GM12875 (cell line): Measurements from ENCODE around the gene MMP11.

ENCODE experiments used
- H3K4me3 ChIP-seq: one replicate; pipeline ENCODE4 v1.5.1; 2011; ENCODE audit warnings: low read depth, low read length, control low read depth
- TF ChIP-seq, protein P1 (sequence below): IDR thresholded peaks from 2 replicates; pipeline ENCODE4 v1.5.1; 2011; ENCODE audit warnings: low read depth, mild to moderate bottlenecking, control low read depth, inconsistent platforms, low read length, moderate library complexity, borderline replicate concordance; ENCODE audit not compliant: insufficient read depth

MMP11 gene

DNA sequence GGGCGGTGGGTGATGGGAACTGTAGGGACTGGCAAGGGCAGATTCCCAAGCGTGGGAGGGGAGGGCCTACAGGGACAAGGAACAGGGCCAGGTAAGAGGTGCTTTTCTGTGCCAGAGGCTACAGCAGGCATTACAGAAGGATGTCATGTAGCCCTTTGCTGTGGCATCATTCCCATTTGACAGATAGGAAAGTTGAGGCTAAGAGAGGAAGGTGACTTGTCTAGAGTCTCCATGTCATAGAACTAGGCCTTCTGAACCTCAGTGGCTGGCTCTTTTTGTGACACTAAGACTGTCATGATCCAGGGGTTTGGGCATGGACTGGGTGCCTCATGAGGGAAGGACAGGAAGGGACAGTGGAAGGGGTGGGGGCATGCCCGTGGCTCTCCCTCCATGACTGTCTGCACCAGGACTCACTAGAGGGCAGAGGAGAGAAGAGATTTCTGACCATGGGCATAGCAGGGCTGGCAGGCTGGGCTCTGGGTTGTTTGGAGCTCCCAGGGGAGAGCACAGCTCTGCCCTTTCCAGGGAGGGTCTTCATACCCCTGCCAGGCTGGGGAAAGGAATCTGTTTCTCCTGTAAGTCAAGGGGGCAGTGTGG lies 3.2 kb downstream of the MMP11 start:
- TF ChIP-seq, protein P1, sequence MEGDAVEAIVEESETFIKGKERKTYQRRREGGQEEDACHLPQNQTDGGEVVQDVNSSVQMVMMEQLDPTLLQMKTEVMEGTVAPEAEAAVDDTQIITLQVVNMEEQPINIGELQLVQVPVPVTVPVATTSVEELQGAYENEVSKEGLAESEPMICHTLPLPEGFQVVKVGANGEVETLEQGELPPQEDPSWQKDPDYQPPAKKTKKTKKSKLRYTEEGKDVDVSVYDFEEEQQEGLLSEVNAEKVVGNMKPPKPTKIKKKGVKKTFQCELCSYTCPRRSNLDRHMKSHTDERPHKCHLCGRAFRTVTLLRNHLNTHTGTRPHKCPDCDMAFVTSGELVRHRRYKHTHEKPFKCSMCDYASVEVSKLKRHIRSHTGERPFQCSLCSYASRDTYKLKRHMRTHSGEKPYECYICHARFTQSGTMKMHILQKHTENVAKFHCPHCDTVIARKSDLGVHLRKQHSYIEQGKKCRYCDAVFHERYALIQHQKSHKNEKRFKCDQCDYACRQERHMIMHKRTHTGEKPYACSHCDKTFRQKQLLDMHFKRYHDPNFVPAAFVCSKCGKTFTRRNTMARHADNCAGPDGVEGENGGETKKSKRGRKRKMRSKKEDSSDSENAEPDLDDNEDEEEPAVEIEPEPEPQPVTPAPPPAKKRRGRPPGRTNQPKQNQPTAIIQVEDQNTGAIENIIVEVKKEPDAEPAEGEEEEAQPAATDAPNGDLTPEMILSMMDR: no peak
- H3K4me3 ChIP-seq: no peak overlapping the region

DNA sequence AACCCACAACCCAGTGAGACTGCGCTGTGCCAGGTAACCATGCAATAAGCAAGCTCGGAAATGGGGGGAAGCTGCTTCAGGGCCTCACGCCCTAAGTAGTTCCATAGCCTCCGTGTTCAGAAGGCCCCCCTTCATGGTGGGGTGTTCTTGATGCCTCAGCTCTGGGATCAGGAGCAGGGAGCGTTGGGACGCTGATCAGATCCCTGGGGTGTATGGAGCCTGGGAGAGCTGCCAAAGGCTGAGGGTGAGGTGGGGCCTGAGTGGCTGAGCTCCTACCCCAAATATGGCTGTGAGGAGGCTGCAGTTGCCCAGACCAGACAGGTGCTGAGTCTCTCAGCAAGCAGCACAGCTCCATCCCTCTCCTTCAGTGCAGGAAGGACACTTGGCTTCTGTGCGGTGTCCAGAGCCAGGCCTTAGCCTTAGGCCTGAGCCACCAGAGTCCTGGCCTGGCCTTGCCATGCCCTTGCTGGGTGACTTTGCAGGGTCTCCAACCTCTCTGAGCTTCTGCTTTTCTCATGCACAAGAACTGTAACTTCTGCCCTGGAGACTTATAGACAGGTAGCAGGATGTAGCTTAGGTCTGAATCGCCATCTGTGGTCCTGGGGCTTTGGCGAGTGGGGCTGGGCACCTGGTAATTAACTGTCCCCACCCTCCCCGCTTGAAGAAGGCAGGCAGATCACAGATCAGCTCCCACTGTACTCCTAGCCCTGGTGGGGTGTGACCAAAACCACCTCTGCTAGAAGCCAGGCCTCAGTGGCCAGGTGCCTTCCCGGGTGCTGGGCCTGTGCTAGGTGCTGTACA lies 5.3 kb downstream of the MMP11 start:
- TF ChIP-seq, protein P1: no peak
- no peak overlapping the region for H3K4me3 ChIP-seq

DNA sequence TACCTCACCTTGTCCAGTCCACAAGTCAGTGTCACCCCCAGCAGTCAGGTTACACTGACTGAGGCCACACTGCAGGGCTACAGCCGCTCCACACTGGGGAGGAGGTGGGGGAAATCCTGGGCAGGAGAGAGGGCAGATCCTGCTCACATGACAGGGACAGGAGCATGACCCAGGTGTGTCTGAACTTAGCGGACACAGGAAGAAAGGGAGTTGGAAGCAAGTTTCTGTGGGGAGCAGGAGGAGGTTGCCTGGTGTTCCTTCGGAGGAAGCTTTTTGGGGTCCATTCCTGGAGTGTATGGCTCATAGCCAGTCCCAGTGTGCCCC lies 5.9 kb downstream of the MMP11 start:
- H3K4me3 ChIP-seq: no peak overlapping the region
- TF ChIP-seq, protein P1: no peak

DNA sequence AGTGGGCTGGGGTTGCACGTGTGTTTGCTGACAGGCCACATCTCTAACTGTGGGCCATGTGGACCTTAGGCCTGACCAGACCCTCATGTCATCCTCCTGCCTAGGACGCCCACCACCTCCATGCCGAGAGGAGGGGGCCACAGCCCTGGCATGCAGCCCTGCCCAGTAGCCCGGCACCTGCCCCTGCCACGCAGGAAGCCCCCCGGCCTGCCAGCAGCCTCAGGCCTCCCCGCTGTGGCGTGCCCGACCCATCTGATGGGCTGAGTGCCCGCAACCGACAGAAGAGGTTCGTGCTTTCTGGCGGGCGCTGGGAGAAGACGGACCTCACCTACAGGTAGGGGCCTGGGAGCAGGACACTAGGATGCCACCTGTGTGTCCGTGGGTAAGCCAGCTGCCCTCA lies 6.4 kb downstream of the MMP11 start:
- TF ChIP-seq, protein P1: no peak
- no peak overlapping the region for H3K4me3 ChIP-seq

DNA sequence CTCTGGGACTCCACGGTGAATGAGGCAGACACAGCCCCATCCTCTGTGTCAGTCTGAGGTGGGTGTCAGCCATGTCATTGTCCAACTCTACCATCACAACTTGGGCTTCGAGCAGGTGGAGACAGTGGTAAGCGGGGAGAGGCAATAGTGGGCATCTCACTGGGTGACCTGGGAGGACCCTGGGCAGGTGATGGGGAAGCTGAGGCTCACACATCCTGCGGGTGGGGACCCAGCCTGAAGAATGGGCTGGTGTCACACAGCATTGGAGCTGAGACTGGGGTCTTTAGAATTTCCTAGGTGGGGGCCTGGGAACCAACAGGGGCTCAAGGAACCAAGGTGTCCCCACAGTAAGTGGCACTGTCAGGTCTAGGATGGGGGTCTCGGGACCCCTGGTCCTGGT lies 7.1 kb downstream of the MMP11 start:
- H3K4me3 ChIP-seq: no peak overlapping the region
- TF ChIP-seq, protein P1: no peak

DNA sequence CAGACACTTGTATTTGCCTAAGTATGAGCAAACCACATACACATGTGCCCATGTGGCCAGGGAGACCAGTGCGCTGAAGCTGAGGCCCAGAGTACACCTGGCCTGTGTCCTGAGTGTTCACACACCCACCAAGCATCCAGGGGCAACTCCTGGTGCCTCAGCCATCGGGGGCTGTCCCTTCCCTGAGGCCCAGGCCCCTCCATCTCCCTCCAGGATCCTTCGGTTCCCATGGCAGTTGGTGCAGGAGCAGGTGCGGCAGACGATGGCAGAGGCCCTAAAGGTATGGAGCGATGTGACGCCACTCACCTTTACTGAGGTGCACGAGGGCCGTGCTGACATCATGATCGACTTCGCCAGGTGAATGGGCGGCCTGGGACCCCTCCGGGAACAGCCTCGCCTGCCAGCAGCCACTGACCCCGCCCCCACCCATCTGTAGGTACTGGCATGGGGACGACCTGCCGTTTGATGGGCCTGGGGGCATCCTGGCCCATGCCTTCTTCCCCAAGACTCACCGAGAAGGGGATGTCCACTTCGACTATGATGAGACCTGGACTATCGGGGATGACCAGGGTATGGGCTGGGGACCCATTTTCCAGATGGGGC lies 7.6 kb downstream of the MMP11 start:
- no peak overlapping the region for H3K4me3 ChIP-seq
- TF ChIP-seq, protein P1: no peak

DNA sequence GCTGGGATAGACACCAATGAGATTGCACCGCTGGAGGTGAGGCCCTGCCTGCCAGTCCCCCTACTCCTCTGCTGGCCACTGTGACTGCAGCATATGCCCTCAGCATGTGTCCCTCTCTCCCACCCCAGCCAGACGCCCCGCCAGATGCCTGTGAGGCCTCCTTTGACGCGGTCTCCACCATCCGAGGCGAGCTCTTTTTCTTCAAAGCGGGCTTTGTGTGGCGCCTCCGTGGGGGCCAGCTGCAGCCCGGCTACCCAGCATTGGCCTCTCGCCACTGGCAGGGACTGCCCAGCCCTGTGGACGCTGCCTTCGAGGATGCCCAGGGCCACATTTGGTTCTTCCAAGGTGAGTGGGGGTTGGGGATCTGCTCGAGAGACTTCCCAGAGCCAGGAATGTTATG lies 8.4 kb downstream of the MMP11 start:
- H3K4me3 ChIP-seq: no peak overlapping the region
- TF ChIP-seq, protein P1: no peak
